ENCODE results near the gene STK17A.

STK17A gene

GRCh38 chr7:43659549-43659896, 76.6 kb downstream of the STK17A start:
- H3K36me3 ChIP-seq (ENCODE audit: control insufficient read depth in 2 of 2, insufficient read depth in 1 of 2, low read length in 2 of 2): peaks cover 0 to 9% of the 10 kb centered on the region in 2 experiments; a peak in 2 of 3 replicates
- no peak overlapping the region for H3K4me3 ChIP-seq (ENCODE audit: low read depth, low read length)
- ChIA-PET POLR2A (no interaction called here), CTCF (no interaction called here)
- H3K27ac ChIP-seq (ENCODE audit: extremely low read depth, low read depth, low read length): no peak overlapping the region
- no peaks in the 10 kb centered on the region for H3K4me1 ChIP-seq (ENCODE audit: control insufficient read depth, insufficient read depth, low read length)
- no peaks in the 10 kb centered on the region for H3K9me3 ChIP-seq (ENCODE audit: control insufficient read depth, insufficient read depth, low read depth, low read length)
- peak; percentile 35; the same call in 1 of the 2 replicates for TF ChIP-seq WT1 (tag by site-specific recombination; IDR thresholded peaks at IDR 0.05)
- TF ChIP-seq ZNF184 (tag by site-specific recombination; IDR thresholded peaks at IDR 0.05): no peak
- no peak for TF ChIP-seq ZNF660 (tag by site-specific recombination; IDR thresholded peaks at IDR 0.05)
- TF ChIP-seq SP7 (tag by site-specific recombination; IDR thresholded peaks at IDR 0.05): no peak

DNA sequence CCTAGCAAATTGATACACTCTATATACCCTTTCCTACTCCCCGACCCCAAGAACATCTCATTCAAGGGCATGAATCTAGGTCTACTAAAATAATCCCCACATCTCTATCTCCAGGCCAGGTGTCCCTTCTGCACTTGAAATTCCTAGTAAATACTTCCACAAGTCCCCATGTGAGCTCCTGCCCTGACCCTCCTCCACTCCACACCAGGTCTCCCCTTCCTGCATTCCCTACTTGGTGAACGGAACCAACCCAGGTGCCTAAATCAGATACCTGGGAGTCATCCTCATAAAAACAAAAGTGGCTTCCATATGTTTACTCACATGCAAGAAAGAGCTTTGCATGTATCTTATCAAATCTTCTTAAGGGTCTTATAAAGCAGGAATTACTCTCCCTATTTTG, 77.2 kb downstream of the STK17A start:
- no peaks in the 10 kb centered on the region for H3K4me1 ChIP-seq (ENCODE audit: control insufficient read depth, insufficient read depth, low read length)
- no peak overlapping the region for H3K27ac ChIP-seq (ENCODE audit: extremely low read depth, low read depth, low read length)
- POLR2A ChIA-PET: interaction anchor here (1.2 kb wide), 1 partner anchor 78 kb away, joined by 9 read pairs; the partner anchor contains the start of gene STK17A
- H3K36me3 ChIP-seq (ENCODE audit: control insufficient read depth in 2 of 2, insufficient read depth in 1 of 2, low read length in 2 of 2): peaks cover 0 to 9% of the 10 kb centered on the region in 2 experiments; a peak in 2 of 3 replicates
- TF ChIP-seq ZSCAN30 (tag by site-specific recombination; IDR thresholded peaks at IDR 0.05) (no peak), ZNF785 (tag by site-specific recombination; IDR thresholded peaks at IDR 0.05) (no peak), FEZF1 (tag by site-specific recombination; IDR thresholded peaks at IDR 0.05) (no peak), ZBTB7A (tag by site-specific recombination; IDR thresholded peaks at IDR 0.05; ENCODE audit: low read depth) (no peak), ZNF2 (tag by site-specific recombination; IDR thresholded peaks at IDR 0.05) (no peak), ZNF623 (tag by site-specific recombination; IDR thresholded peaks at IDR 0.05) (no peak), SCRT1 (tag by site-specific recombination; IDR thresholded peaks at IDR 0.05; ENCODE audit: borderline replicate concordance) (no peak)
- TF ChIP-seq, protein P1, sequence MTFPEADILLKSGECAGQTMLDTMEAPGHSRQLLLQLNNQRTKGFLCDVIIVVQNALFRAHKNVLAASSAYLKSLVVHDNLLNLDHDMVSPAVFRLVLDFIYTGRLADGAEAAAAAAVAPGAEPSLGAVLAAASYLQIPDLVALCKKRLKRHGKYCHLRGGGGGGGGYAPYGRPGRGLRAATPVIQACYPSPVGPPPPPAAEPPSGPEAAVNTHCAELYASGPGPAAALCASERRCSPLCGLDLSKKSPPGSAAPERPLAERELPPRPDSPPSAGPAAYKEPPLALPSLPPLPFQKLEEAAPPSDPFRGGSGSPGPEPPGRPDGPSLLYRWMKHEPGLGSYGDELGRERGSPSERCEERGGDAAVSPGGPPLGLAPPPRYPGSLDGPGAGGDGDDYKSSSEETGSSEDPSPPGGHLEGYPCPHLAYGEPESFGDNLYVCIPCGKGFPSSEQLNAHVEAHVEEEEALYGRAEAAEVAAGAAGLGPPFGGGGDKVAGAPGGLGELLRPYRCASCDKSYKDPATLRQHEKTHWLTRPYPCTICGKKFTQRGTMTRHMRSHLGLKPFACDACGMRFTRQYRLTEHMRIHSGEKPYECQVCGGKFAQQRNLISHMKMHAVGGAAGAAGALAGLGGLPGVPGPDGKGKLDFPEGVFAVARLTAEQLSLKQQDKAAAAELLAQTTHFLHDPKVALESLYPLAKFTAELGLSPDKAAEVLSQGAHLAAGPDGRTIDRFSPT (tag by site-specific recombination; IDR thresholded peaks at IDR 0.05): no peak
- CTCF ChIA-PET: no interaction called here
- H3K4me3 ChIP-seq (ENCODE audit: low read depth, low read length): no peak overlapping the region
- H3K9me3 ChIP-seq (ENCODE audit: control insufficient read depth, insufficient read depth, low read depth, low read length): no peaks in the 10 kb centered on the region

DNA sequence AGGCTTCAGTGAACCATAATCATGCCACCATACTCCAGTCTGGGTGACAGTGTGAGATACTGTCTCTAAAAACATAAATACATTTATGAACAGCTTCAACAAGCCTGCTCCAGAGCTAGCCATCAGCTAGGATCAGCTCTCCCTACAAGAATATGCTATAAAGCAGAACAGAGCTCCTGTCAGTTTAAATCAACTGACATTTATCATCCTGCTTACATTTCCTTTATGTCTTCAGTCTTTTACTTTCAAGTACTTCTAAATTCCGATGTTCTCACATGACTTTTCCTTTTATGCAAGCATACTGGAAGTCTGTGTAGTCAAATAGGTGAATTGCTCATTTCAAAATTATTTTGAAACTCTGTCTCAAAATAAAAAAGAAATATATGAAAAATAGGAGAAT, 81.8 kb downstream of the STK17A start:
- H3K9me3 ChIP-seq (ENCODE audit: control insufficient read depth, insufficient read depth, low read depth, low read length): no peaks in the 10 kb centered on the region
- ChIA-PET POLR2A (no interaction called here), CTCF (interaction anchor here (0.6 kb wide), 3 partner anchors 82 to 176 kb away, joined by 3 read pairs; partner anchors contain the start of gene STK17A)
- H3K4me3 ChIP-seq (ENCODE audit: low read depth, low read length): no peak overlapping the region
- peaks cover 0 to 3% of the 10 kb centered on the region in 2 experiments; a peak in 2 of 3 replicates for H3K36me3 ChIP-seq (ENCODE audit: control insufficient read depth in 2 of 2, insufficient read depth in 1 of 2, low read length in 2 of 2)
- H3K27ac ChIP-seq (ENCODE audit: extremely low read depth, low read depth, low read length): no peak overlapping the region
- H3K4me1 ChIP-seq (ENCODE audit: control insufficient read depth, insufficient read depth, low read length): no peaks in the 10 kb centered on the region
- TF ChIP-seq SCRT1 (tag by site-specific recombination; IDR thresholded peaks at IDR 0.05; ENCODE audit: borderline replicate concordance) (no peak), ZNF548 (tag by site-specific recombination; IDR thresholded peaks at IDR 0.05) (no peak), KLF17 (tag by site-specific recombination; IDR thresholded peaks at IDR 0.05) (no peak), ZNF416 (tag by site-specific recombination; IDR thresholded peaks at IDR 0.05) (no peak), INSM2 (tag by site-specific recombination; IDR thresholded peaks at IDR 0.05) (no peak), ZNF266 (tag by site-specific recombination; IDR thresholded peaks at IDR 0.05; ENCODE audit: low read depth) (no peak)
- TF ChIP-seq, protein P2, sequence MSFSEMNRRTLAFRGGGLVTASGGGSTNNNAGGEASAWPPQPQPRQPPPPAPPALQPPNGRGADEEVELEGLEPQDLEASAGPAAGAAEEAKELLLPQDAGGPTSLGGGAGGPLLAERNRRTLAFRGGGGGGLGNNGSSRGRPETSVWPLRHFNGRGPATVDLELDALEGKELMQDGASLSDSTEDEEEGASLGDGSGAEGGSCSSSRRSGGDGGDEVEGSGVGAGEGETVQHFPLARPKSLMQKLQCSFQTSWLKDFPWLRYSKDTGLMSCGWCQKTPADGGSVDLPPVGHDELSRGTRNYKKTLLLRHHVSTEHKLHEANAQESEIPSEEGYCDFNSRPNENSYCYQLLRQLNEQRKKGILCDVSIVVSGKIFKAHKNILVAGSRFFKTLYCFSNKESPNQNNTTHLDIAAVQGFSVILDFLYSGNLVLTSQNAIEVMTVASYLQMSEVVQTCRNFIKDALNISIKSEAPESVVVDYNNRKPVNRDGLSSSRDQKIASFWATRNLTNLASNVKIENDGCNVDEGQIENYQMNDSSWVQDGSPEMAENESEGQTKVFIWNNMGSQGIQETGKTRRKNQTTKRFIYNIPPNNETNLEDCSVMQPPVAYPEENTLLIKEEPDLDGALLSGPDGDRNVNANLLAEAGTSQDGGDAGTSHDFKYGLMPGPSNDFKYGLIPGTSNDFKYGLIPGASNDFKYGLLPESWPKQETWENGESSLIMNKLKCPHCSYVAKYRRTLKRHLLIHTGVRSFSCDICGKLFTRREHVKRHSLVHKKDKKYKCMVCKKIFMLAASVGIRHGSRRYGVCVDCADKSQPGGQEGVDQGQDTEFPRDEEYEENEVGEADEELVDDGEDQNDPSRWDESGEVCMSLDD (tag by site-specific recombination; IDR thresholded peaks at IDR 0.05): no peak
